Panc1 (cell line): Measurements from ENCODE around the gene PUDP. TPM values are rescaled to one million over a fixed set of nuclear protein-coding genes. Genes with fewer than 3 reads are reported as not detected.

Experiments used
- ATAC-seq: fragments of 200-7000 bp; cut with Tn5 transposase; 2 replicates; pipeline ENCODE4 v1.9.1; 2020; ENCODE audit warnings: mild to moderate bottlenecking, moderate library complexity
- BruUV-seq: library from RNA; stranded (reverse); fragments of 400-500 nt; replicated peaks from 2 replicates; lab custom pipeline; 2021; lab: Mats Ljungman, UMichigan
- CTCF ChIA-PET: fragments of 300-600 bp; sonication (Branson Sonifier 250); formaldehyde crosslinking; loops from one replicate; lab custom pipeline; 2022; ENCODE audit warnings: antibody characterized with exemption; lab: Charles Lee
- POLR2A ChIA-PET: fragments of 300-600 bp; sonication (Branson Sonifier 250); formaldehyde crosslinking; loops from one replicate; lab custom pipeline; 2022; ENCODE audit warnings: antibody characterized with exemption; lab: Charles Lee
- DNase-seq: peaks from one replicate; pipeline ENCODE4 v3.0.0-alpha.2; 2010; ENCODE audit warnings: low read depth, low spot score
- H3K27ac ChIP-seq: 2 replicates; pipeline ENCODE4 v1.5.1; 2011; ENCODE audit warnings: mild to moderate bottlenecking, low read length, inconsistent platforms
- H3K27me3 ChIP-seq: fragments of 200-500 bp; sonication (Bioruptor generic); 2 replicates; pipeline ENCODE4 v1.6.0; 2014; ENCODE audit warnings: low read length, inconsistent platforms; ENCODE audit not compliant: control insufficient read depth, insufficient read depth
- H3K36me3 ChIP-seq: fragments of 200-500 bp; sonication (Bioruptor generic); 2 replicates; pipeline ENCODE4 v1.5.1; 2014; ENCODE audit warnings: inconsistent platforms, mild to moderate bottlenecking, low read length, moderate library complexity; ENCODE audit not compliant: control insufficient read depth, insufficient read depth
- H3K4me1 ChIP-seq: 2 replicates; pipeline ENCODE4 v1.5.1; 2011; ENCODE audit warnings: inconsistent platforms, mild to moderate bottlenecking, low read length, moderate library complexity; ENCODE audit not compliant: control insufficient read depth, insufficient read depth
- H3K4me3 ChIP-seq, 2 experiments: 2 replicates each; pipeline ENCODE4 v1.5.1; 2011 to 2012; ENCODE audit warnings: low read depth in 2 of 2, low read length in 2 of 2, mild to moderate bottlenecking in 2 of 2, inconsistent platforms in 1 of 2, moderate library complexity in 1 of 2
- H3K9me3 ChIP-seq: fragments of 200-500 bp; sonication (Bioruptor generic); 2 replicates; pipeline ENCODE4 v1.5.1; 2014; ENCODE audit warnings: low read depth, mild to moderate bottlenecking, inconsistent platforms, low read length, moderate library complexity; ENCODE audit not compliant: control insufficient read depth, insufficient read depth
- POLR2AphosphoS5 ChIP-seq: IDR thresholded peaks from 2 replicates; pipeline ENCODE4 v1.6.1; 2012; ENCODE audit warnings: mild to moderate bottlenecking, low read depth, low read length, moderate library complexity
- SIN3A ChIP-seq: IDR thresholded peaks from 2 replicates; pipeline ENCODE4 v1.6.1; 2012; ENCODE audit warnings: low read depth, mild to moderate bottlenecking, low read length, moderate library complexity, borderline replicate concordance; ENCODE audit not compliant: insufficient read depth
- TCF7L2 ChIP-seq: IDR thresholded peaks from 2 replicates; pipeline ENCODE4 v1.6.1; 2011; ENCODE audit warnings: mild to moderate bottlenecking, low read depth, low read length, inconsistent platforms
- in situ Hi-C: cut with HindIII; loops from 2 replicates; pipeline ENCODE4 v1.10.0; 2016; ENCODE audit warnings: low sequenced_read_pairs, low pct_unique_long_range_greater_than_20kb
- intact Hi-C: fragments of 100-400 bp; cut with micrococcal nuclease; formaldehyde crosslinking; loops from one replicate; pipeline ENCODE4 v1.10.0; 2022; ENCODE audit not compliant: unreplicated experiment
- total RNA-seq: library from RNA; stranded (reverse); gene quantifications from one replicate; pipeline ENCODE4 v1.2.1, GENCODE V29; 2021; ENCODE audit not compliant: unreplicated experiment
- TF ChIP-seq, protein P1 (sequence below), 2 experiments: IDR thresholded peaks; 2 replicates each; pipeline ENCODE4 v1.6.1; 2011 to 2012; ENCODE audit warnings: low read depth in 2 of 2, control low read depth in 1 of 2, low read length in 1 of 2, mild to moderate bottlenecking in 1 of 2, moderate library complexity in 1 of 2; ENCODE audit not compliant: insufficient read depth in 1 of 2
- TF ChIP-seq, protein P2 (sequence below): fragments of 450-650 bp; IDR thresholded peaks from 2 replicates; pipeline ENCODE4 v1.5.1; 2017; ENCODE audit warnings: mild to moderate bottlenecking

PUDP gene
- total RNA-seq, 1 experiment from 2014 or later = 14.2 TPM

DNA sequence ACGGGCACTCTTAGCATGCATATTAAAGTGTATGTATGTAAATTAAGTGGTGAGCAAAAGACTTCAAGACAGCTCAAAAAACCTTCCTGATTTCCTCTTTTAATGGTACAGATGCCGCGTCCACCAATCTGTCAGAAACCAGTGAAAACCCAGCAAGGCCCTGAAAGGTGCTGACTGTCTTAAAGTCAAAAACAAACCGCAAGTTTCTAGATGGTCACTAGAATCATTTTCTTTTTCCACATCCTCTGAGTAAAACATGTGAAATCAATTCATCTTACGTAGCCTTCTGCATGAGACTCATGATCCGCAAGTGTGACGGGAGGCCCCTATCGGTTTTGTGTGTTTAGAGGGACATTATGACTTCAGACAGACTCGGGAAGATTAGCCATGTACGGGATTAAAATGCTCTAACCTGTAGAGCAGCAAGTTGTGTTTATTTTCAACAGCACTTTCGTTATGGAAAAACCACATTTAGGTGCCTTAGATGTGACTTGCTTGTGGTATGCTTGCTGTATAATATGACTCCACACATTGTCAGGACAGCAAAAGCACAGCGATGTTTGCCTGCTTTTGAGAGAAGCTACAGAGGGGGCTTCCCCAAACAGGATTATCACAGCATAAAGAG, 88.6 kb downstream of the PUDP start:
- DNase-seq (no peak), ATAC-seq (no peak)
- ChIA-PET POLR2A (no interaction called here), CTCF (no interaction called here)
- TF ChIP-seq TCF7L2 = no peak
- H3K4me3 ChIP-seq = no peak overlapping the region
- in situ Hi-C loops = no loop called here
- intact Hi-C loops = no loop called here
- H3K4me1 ChIP-seq = no peaks in the 10 kb centered on the region
- H3K27me3 ChIP-seq = no peaks in the 10 kb centered on the region
- no peaks in the 10 kb centered on the region for H3K36me3 ChIP-seq
- BruUV-seq = no TSS peak
- no peaks in the 10 kb centered on the region for H3K9me3 ChIP-seq
- no peak overlapping the region for H3K27ac ChIP-seq

DNA sequence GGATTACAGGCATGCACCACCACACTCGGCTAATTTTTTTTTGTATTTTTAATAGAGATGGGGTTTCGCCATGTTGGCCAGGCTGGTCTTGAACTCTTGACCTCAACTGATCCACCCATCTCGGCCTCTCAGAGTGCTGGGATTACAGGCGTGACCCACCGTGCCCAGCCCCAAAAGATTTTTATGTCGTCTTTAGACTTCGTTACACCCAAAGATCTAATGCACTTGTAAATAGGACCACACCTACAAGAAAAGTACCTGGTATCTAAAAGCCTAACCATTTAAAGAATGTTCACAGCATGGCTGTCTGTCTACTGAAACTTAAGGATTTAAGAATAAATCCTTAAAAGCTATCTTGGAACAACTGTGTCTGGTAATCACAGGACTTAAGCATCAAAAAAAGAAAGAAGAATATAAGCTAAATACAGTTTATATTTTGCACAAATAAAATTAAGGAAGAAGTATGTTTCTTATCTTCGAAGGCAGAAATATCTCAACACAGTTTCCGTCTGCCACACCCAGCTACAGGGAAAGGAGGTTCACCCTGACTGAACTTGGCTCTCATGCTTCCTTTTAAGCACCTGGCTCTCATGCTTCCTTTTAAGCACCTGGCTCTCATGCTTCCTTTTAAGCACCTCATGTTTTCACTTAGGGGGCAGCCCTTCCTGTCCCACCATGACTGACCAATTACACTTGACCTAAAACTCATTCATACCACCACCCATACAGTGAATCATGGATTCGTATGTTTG, 92.4 kb downstream of the PUDP start:
- DNase-seq (no peak), ATAC-seq (no peak)
- no peak overlapping the region for H3K4me3 ChIP-seq
- ChIA-PET POLR2A (no interaction called here), CTCF (no interaction called here)
- no peaks in the 10 kb centered on the region for H3K9me3 ChIP-seq
- no TSS peak for BruUV-seq
- no peak overlapping the region for H3K27ac ChIP-seq
- TF ChIP-seq POLR2AphosphoS5 = no peak
- TF ChIP-seq, protein P1, sequence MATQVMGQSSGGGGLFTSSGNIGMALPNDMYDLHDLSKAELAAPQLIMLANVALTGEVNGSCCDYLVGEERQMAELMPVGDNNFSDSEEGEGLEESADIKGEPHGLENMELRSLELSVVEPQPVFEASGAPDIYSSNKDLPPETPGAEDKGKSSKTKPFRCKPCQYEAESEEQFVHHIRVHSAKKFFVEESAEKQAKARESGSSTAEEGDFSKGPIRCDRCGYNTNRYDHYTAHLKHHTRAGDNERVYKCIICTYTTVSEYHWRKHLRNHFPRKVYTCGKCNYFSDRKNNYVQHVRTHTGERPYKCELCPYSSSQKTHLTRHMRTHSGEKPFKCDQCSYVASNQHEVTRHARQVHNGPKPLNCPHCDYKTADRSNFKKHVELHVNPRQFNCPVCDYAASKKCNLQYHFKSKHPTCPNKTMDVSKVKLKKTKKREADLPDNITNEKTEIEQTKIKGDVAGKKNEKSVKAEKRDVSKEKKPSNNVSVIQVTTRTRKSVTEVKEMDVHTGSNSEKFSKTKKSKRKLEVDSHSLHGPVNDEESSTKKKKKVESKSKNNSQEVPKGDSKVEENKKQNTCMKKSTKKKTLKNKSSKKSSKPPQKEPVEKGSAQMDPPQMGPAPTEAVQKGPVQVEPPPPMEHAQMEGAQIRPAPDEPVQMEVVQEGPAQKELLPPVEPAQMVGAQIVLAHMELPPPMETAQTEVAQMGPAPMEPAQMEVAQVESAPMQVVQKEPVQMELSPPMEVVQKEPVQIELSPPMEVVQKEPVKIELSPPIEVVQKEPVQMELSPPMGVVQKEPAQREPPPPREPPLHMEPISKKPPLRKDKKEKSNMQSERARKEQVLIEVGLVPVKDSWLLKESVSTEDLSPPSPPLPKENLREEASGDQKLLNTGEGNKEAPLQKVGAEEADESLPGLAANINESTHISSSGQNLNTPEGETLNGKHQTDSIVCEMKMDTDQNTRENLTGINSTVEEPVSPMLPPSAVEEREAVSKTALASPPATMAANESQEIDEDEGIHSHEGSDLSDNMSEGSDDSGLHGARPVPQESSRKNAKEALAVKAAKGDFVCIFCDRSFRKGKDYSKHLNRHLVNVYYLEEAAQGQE (IDR thresholded peaks at IDR 0.05; ENCODE audit: insufficient read depth in 1 of 2, low read depth in 2 of 2, low read length in 1 of 2) = no peak
- no peak for TF ChIP-seq SIN3A
- TF ChIP-seq, protein P2, sequence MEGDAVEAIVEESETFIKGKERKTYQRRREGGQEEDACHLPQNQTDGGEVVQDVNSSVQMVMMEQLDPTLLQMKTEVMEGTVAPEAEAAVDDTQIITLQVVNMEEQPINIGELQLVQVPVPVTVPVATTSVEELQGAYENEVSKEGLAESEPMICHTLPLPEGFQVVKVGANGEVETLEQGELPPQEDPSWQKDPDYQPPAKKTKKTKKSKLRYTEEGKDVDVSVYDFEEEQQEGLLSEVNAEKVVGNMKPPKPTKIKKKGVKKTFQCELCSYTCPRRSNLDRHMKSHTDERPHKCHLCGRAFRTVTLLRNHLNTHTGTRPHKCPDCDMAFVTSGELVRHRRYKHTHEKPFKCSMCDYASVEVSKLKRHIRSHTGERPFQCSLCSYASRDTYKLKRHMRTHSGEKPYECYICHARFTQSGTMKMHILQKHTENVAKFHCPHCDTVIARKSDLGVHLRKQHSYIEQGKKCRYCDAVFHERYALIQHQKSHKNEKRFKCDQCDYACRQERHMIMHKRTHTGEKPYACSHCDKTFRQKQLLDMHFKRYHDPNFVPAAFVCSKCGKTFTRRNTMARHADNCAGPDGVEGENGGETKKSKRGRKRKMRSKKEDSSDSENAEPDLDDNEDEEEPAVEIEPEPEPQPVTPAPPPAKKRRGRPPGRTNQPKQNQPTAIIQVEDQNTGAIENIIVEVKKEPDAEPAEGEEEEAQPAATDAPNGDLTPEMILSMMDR = no peak
- no peak for TF ChIP-seq TCF7L2
- intact Hi-C loops (no loop called here), in situ Hi-C loops (no loop called here)
- no peaks in the 10 kb centered on the region for H3K27me3 ChIP-seq
- no peaks in the 10 kb centered on the region for H3K36me3 ChIP-seq
- H3K4me1 ChIP-seq = no peaks in the 10 kb centered on the region
